SK-N-DZ (cell line): ENCODE data around the gene BCL11A.

Experiments
- DNase-seq: peaks from one replicate; pipeline ENCODE4 v3.0.0-alpha.2; 2015; ENCODE audit warnings: low spot score

BCL11A gene

DNA sequence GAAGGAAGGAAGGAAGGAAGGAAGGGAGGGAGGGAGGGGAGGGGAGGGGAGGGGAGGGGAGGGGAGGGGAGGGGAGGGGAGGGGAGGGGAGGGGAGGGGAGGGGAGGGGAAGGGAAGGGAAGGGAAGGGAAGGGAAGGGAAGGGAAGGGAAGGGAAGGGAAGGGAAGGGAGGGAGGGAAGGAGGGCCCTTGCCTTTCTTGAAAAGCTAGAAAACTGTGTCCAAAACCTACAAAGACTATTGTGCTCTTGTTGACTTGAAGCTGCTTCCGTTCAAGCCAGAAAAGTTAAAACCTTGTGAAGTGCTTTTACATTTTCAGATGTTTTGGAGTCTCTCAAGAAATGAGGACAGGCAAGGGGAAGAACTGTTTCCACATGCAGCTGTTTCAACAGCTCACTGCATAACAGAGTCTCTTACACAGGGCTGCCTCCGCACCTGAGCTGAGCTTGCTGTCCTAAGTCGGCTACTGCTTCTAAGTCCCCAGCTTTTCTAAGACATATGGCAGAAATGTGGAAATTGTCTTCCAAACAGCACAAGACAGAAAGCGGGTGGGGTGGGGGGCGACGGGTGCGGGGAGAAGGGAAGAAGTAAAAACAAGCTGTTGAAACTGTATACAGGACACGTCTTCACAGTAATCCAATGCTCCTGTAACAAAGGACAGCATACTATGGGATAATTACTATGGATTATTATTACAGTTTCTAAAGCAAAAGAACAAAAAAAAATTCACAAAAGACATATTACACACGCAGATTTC, 46.1 kb downstream of the BCL11A start:
- no peak for DNase-seq

- no peak for DNase-seq
Measured at GRCh38 chr2:60505880-60506260, 47.6 kb downstream of the BCL11A start.

GRCh38 chr2:60505240-60505879, 48.1 kb downstream of the BCL11A start:
- DNase-seq: no peak

DNA sequence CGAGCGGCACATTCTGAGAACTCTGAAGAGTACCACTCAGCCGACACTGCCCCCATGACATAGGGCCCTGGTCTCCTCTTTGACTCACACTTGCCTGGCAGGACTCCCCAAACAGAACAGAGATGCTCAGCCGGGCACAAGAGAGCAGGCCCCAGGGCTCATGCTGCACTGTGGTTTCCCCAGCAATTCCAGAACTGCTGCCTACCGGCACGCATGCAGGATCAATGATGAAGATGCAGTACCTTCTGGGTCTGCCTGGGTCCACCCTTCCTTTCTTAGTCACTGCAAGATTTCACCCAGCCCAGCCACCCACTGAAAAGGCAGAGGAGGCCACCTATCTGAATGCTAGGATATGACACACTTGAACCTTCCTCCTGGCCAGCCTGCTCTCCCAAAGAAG, 49.4 kb downstream of the BCL11A start:
- no peak for DNase-seq

DNA sequence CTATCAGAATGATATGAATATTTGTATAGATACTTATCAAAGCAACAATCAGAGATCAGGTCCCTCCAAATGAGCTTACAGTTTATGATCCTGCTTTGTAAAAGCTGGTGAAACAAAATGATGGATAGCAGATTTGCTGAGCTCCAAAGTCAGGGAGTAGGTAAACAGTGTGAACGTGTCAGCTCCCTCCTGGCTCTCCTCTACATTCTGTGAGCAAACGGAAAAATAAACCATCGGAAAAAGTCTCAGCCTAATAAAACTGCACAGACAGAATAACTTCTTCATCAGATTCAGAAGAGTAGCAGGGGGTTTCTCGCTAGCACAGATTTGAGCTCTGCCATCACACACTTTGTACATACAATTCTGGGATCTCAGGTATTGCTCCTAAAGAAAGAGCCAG, 51.3 kb downstream of the BCL11A start:
- no peak for DNase-seq

DNA sequence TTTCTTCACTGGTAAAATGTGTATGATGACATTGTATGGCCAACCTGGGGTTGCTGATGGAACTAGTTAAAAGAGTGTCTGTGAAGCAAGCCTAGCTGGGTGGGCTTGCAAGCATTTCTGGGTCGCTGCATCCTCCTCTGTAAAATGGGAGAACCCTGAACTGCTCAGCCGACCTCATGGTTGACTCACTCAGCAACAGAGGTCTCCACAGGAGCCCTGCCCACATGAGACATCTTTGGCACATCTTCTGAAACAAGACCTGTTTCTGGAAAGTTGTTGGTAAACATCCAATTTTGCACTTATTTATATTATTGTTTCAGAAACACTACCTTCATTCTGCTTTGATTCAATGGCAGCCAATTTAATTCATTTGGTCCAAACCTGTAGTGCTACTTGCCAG, 52.6 kb downstream of the BCL11A start:
- no peak for DNase-seq

- no peak for DNase-seq
Measured at GRCh38 chr2:60499651-60500265, 53.7 kb downstream of the BCL11A start.

GRCh38 chr2:60498816-60499429, 54.5 kb downstream of the BCL11A start:
- no peak for DNase-seq

- no peak for DNase-seq
Measured at GRCh38 chr2:60498127-60498815, 55.2 kb downstream of the BCL11A start.

DNA sequence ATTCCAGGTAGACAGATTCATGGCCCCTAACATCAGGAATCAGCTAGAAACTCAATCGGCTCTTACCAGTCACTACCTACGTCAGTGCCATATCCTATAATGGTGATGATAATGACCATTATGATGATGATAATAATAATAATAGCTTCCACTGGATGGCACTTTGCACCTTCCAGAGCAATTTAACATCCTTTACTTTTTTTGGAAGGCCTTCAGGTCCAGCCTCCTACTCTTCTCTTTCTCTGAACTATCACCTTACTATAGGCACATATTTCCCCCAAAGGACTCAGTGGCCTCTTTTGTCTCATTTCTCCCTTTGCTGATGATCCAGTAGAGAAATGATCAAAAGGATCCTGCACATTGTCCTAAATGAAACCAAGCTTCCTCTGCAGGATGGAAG, 56.0 kb downstream of the BCL11A start:
- no peak for DNase-seq

GRCh38 chr2:60496956-60497355, 56.5 kb downstream of the BCL11A start:
- DNase-seq: no peak

DNA sequence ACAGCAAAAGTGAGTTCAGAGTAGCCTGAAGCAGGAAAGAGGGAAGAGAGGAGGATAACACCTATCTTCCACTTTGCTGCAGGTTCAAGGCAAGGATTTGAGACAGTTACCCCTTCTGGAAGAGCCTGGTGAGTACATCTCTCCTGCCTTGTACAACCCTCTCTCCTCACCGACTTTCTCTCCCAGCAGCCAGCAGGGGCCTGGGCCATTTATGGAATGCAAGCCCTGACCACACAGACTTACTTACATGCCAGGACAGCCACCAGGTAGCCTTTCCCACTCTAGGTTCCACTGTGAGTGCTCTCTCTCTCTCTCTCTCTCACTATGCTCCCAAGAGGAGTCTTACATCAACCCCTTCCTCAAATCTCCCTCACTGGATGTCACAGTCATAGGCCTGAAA, 57.0 kb downstream of the BCL11A start:
- DNase-seq: no peak

GRCh38 chr2:60495041-60495625, 58.3 kb downstream of the BCL11A start:
- DNase-seq: no peak

GRCh38 chr2:60493804-60494387, 59.6 kb downstream of the BCL11A start:
- DNase-seq: no peak

DNA sequence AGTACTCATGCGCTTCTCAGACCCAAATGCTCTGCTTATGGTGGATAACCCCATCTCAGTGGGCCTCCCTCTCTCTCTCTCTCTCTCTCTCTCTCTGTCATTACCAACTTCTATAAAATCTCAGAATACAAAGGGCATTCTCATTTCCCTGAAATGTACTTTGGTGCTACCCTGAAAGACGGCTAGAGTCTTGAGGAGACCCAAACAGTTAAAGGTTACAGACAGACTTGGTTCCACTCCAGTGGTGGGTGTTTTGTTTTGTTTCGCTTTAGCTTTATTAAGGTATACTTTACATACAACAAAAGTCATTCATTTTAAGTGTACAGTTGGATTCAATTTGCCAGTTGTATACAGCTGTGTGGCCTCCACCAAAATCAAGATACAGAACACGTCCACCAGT, 60.9 kb downstream of the BCL11A start:
- DNase-seq: no peak

DNA sequence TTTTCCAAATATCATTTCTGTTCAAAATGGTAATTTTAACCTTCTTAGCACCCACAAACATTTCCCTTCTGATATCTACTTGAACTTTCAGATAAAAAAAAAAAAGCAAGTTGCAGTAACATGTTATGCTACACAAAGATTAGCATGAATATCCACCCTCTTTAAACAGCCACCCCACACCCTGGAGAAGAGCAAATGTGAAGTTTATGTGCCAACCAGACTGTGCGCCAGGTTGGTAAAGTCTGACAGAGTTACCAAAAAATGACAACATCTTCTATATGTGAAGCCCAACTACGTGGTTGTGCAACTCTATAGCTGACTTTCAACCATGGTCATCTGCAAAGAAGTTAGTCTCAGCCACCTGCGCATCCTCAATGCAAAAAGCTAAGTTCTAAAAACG, 62.6 kb downstream of the BCL11A start:
- no peak for DNase-seq

DNA sequence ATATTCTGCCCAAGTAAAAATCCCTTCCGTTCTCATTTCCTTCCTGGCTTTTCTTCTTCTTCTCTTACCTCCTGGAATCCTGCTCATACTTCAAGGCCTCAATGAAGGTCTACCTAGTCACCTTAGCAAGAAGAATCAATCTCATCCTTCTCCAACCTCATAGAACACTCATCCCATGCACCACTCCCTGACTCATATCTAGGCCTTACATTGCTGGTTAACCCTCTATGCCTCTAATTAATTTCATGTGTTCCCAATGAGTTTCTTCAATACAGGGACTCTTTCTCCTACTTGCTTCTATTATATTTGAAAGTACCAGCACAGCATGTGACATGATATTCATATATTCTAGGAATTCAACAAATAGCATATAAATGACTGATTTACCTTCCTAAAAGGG, 63.0 kb downstream of the BCL11A start:
- DNase-seq: no peak

DNA sequence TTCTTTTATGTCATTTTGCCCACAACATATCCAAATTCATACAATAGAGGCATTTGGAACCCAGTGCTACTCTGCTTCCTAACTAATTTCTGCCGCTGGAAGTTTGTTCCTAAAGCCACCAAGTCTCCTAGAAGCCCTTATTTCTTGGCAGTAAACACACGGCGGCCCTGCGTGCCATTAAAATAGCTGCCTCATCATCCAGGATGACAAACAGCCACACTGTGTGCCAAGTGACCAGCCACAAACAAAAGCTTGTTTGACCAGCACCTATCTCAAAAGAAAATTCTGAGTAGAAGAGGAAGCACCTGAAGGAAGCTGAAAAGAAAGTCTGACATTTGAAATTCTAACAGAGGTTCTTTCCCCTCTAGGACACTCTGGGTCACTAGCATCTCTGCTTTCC, 64.2 kb downstream of the BCL11A start:
- no peak for DNase-seq

GRCh38 chr2:60488291-60488690, 65.2 kb downstream of the BCL11A start:
- DNase-seq: no peak

GRCh38 chr2:60487174-60487573, 66.3 kb downstream of the BCL11A start:
- DNase-seq: no peak

DNA sequence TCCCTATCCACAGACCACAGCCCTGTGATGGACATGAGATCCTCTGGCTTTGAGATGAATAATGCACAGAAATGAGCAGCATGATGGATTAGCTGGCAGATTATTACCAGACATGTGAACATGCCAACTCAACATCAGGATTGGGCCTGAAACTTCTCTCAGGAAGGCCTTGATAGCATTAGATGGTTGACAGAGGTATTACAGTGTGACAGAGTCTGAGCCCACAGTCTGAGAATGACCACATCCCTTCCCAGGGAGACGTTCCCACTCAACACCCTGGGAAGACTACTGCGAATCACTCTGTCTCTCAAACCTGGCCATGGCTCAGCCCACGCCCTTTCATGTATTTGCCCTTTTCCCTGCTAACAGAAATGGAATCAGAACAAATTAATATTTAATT, 66.9 kb downstream of the BCL11A start:
- no peak for DNase-seq
